ENCODE measurements around the gene KRTAP5-6.
"Not testable (repeated sequence)": the region's sequence is repeated elsewhere in the genome, so short reads cannot be mapped to it uniquely, and the experiment has no call there.

DNA sequence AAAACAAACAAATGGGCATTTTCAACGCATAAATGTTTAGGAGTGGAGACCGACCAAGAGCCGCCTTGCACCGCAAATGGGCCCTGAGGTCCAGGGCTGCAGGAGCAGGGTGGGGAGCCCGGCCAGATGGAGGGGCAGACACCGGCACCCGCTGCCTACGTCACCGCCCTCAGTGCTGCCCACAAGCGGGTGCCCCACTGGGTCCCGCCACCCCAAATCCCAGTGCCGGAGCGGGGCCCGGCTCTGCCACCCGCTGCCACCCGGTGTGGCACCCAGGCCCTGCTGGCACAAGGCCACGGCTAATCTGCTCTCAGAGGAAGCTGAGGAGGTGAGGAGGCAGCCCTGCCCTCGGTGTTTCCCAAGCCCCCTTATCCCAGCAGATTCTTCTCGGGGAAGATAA, 13.8 kb upstream of the KRTAP5-6 start:
- not testable (repeated sequence) for TF ChIP-seq CTCF (conservative IDR thresholded peaks at IDR 0.05 in 1 of 2, IDR thresholded peaks at IDR 0.05 in 1 of 2; ENCODE audit: extremely low read depth in 1 of 2, insufficient read depth in 1 of 2, low read depth in 1 of 2, low read length in 2 of 2); EZH2 (IDR thresholded peaks at IDR 0.05; ENCODE audit: borderline replicate concordance, low read length)
